Activated B cell treated with CpG ODN at 0.5 μM for 24 hours (primary cell): ENCODE results near the gene ATP8B2. TPM values are rescaled to one million over a fixed set of nuclear protein-coding genes. Genes with fewer than 3 reads are reported as not detected.
"Not testable (repeated sequence)": the region's sequence is repeated elsewhere in the genome, so short reads cannot be mapped to it uniquely, and the experiment has no call there.

Experiments used
- ATAC-seq: fragments of 200-7000 bp; cut with Tn5 transposase; one replicate; pipeline ENCODE4 v1.10.0; 2021; ENCODE audit warnings: low read depth, mild to moderate bottlenecking, moderate library complexity
- CTCF ChIA-PET: fragments of 350-600 bp; sonication (Branson Sonifier 250); formaldehyde crosslinking; loops from one replicate; lab custom pipeline; 2021; ENCODE audit warnings: antibody characterized with exemption; lab: Charles Lee
- POLR2A ChIA-PET: fragments of 350-600 bp; sonication (Branson Sonifier 250); formaldehyde crosslinking; loops from one replicate; lab custom pipeline; 2021; ENCODE audit warnings: antibody characterized with exemption; lab: Charles Lee
- DNase-seq: peaks from one replicate; pipeline ENCODE4 v3.0.0; 2022
- H3K27ac Mint-ChIP-seq: one replicate; pipeline ENCODE4 v1.8.0; 2020; ENCODE audit warnings: mixed read lengths
- H3K27me3 Mint-ChIP-seq: one replicate; pipeline ENCODE4 v1.8.0; 2021; ENCODE audit warnings: mixed read lengths
- H3K36me3 Mint-ChIP-seq: one replicate; pipeline ENCODE4 v1.8.0; 2021; ENCODE audit warnings: low read depth, mixed read lengths
- H3K4me1 Mint-ChIP-seq: one replicate; pipeline ENCODE4 v1.8.0; 2021; ENCODE audit warnings: mixed read lengths
- H3K4me3 Mint-ChIP-seq: one replicate; pipeline ENCODE4 v1.8.0; 2020; ENCODE audit warnings: mild to moderate bottlenecking, mixed read lengths
- H3K9me3 Mint-ChIP-seq: one replicate; pipeline ENCODE4 v1.8.0; 2020; ENCODE audit warnings: mixed read lengths
- intact Hi-C: fragments of 100-400 bp; cut with micrococcal nuclease; formaldehyde crosslinking; loops from one replicate; pipeline ENCODE4 v1.15.1; 2024
- total RNA-seq: library from RNA; stranded (reverse); gene quantifications from 2 replicates; pipeline ENCODE4 v1.2.3, GENCODE V29; 2022
- TF ChIP-seq, protein P1 (sequence below): fragments of 200-600 bp; IDR thresholded peaks from one replicate; pipeline ENCODE4 v1.8.0; 2022; ENCODE audit warnings: antibody characterized with exemption, mild to moderate bottlenecking

ATP8B2 gene
- total RNA-seq, 1 donor from 2014 or later, result 27.3 TPM

DNA sequence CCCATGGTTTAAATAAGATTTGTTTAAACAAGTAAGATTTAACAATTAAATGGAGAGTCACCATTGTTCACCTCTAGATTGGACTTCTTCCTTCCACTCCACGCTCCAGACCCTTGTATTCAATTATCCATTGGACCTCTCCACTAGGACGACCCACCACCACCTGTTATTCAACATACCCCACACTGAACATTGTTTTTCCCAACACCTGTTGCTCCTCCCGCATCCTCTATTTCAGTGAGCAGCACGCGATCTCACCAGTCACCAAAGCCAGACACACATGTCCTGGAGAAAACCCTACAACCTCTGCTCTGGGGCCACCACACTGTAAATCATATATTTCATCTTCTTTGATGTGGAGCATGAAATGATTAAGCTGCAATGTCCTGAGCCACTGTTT is 28.6 kb downstream of the ATP8B2 start:
- Mint-ChIP-seq H3K4me3 (peak overlapping the region; percentile 80), H3K27ac (no peak overlapping the region), H3K27me3 (peaks cover 21% of the 10 kb centered on the region), H3K4me1 (peaks cover 18% of the 10 kb centered on the region), H3K9me3 (no peaks in the 10 kb centered on the region), H3K36me3 (peaks cover 8% of the 10 kb centered on the region)
- intact Hi-C loops, result loop anchor here (1.0 to 10.0 kb wide), 4 partner anchors 29 to 121 kb away; partner anchors contain the start of gene ATP8B2
- no peak for DNase-seq
- ATAC-seq, result no peak
- ChIA-PET POLR2A (no interaction called here), CTCF (interaction anchor here (0.7 to 1.3 kb wide), 2 partner anchors 24 to 54 kb away, joined by 3 to 4 read pairs; no protein-coding TSS in a partner anchor)
- TF ChIP-seq, protein P1, sequence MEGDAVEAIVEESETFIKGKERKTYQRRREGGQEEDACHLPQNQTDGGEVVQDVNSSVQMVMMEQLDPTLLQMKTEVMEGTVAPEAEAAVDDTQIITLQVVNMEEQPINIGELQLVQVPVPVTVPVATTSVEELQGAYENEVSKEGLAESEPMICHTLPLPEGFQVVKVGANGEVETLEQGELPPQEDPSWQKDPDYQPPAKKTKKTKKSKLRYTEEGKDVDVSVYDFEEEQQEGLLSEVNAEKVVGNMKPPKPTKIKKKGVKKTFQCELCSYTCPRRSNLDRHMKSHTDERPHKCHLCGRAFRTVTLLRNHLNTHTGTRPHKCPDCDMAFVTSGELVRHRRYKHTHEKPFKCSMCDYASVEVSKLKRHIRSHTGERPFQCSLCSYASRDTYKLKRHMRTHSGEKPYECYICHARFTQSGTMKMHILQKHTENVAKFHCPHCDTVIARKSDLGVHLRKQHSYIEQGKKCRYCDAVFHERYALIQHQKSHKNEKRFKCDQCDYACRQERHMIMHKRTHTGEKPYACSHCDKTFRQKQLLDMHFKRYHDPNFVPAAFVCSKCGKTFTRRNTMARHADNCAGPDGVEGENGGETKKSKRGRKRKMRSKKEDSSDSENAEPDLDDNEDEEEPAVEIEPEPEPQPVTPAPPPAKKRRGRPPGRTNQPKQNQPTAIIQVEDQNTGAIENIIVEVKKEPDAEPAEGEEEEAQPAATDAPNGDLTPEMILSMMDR, result no peak

DNA sequence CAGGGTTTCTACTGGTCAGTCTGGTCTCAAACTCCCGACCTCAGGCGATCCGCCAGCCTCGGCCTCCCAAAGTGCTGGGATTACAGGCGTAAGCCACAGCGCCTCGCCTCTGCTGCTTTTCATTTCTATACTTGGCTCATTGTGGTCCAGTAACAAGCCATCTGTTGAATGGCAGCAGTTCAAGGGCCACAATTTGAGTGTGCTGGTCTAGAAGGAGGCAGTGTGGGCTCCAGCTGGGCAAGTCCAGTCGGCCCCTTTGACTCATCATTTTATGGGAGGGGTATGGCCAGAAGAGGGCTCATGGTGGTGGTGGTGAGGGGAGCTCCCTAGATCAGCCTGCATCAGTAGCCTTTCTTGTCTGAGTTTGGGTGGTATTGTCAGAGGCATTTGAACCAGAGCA is 33.2 kb downstream of the ATP8B2 start:
- Mint-ChIP-seq H3K27ac (no peak overlapping the region), H3K36me3 (no peaks in the 10 kb centered on the region), H3K4me3 (no peak overlapping the region), H3K27me3 (peaks cover 6% of the 10 kb centered on the region), H3K4me1 (peaks cover 3% of the 10 kb centered on the region), H3K9me3 (no peaks in the 10 kb centered on the region)
- ChIA-PET POLR2A (no interaction called here), CTCF (no interaction called here)
- DNase-seq (no peak), ATAC-seq (no peak)
- TF ChIP-seq, protein P1, result no peak
- intact Hi-C loops, result loop anchor here (10.0 kb wide), 1 partner anchor 116 kb away; no protein-coding TSS in a partner anchor

DNA sequence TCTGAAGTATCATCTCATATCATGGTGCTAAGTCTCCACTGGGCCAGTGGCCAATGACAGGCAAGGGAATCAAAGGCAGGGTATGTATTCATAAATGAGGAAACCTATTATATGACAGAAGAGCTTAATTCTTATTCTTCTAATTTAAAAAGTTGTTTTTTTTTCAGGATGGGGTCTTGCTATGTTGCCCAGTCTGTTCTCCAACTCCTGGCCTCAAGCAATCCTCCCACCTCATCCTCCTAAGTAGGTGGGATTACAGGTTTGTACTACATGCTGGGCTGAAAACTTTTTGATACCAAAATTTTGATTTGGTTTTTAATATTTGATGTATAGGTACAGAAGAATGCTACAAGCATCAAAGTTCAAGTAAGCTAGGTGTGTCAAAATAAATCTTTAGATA is 35.0 kb downstream of the ATP8B2 start:
- no peaks in the 10 kb centered on the region for H3K9me3 Mint-ChIP-seq
- ATAC-seq (no peak), DNase-seq (no peak)
- H3K36me3 Mint-ChIP-seq, result no peaks in the 10 kb centered on the region
- TF ChIP-seq, protein P1, result no peak
- H3K4me3 Mint-ChIP-seq, result no peak overlapping the region
- H3K27me3 Mint-ChIP-seq, result no peaks in the 10 kb centered on the region
- no peaks in the 10 kb centered on the region for H3K4me1 Mint-ChIP-seq
- intact Hi-C loops, result no loop called here
- no peak overlapping the region for H3K27ac Mint-ChIP-seq
- POLR2A ChIA-PET, result no interaction called here
- CTCF ChIA-PET, result no interaction called here

DNA sequence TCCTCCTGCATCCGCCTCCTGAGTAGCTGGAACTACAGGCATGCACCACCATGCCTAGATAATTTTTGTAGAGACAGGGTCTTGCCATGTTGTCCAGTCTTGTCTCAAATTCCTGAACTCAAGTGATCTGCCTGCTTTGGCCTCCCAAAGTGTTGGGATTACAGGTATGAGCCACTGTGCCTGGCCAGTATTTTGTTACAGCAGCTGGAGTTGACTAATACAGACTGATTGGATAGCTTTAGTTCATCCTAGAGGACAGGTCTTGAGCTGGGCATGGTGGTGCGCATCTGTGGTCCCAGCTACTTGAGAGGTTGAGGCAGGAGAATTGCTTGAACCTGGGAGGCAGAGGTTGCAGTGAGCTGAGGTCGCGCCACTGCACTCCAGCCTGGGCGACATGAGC is 35.6 kb downstream of the ATP8B2 start:
- H3K9me3 Mint-ChIP-seq, CTCF ChIA-PET: not testable (repeated sequence)

DNA sequence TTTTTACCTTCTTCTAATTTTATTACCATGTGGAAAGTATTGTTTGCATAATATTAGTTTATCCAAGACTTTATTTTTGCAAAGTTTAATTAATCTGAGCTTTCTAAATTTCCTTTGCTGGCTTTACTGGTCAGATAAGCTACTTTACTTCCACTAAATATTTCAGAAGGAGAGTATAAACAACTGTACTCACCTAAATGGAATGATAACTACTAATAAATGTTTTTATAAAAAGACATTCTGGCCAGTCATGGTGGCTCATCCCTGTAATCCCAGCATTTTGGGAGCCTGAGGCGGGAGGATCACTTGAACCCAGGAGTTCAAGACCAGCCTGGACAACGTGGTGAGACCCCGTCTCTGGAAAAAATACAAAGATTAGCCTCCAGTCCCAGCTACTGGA is 36.0 kb downstream of the ATP8B2 start:
- intact Hi-C loops, result no loop called here
- ChIA-PET CTCF (no interaction called here), POLR2A (no interaction called here)
- Mint-ChIP-seq H3K27me3 (peaks cover 3% of the 10 kb centered on the region), H3K9me3 (no peaks in the 10 kb centered on the region), H3K36me3 (no peaks in the 10 kb centered on the region), H3K27ac (no peak overlapping the region), H3K4me1 (no peaks in the 10 kb centered on the region), H3K4me3 (no peak overlapping the region)
- no peak for DNase-seq
- ATAC-seq, result no peak
- TF ChIP-seq, protein P1, result no peak

More for the DNA sequence above, 35.6 kb downstream of the ATP8B2 start:
- H3K4me3 Mint-ChIP-seq, H3K36me3 Mint-ChIP-seq, DNase-seq, POLR2A ChIA-PET, H3K27me3 Mint-ChIP-seq, ATAC-seq, H3K27ac Mint-ChIP-seq, intact Hi-C loops, H3K4me1 Mint-ChIP-seq: not testable (repeated sequence)

DNA sequence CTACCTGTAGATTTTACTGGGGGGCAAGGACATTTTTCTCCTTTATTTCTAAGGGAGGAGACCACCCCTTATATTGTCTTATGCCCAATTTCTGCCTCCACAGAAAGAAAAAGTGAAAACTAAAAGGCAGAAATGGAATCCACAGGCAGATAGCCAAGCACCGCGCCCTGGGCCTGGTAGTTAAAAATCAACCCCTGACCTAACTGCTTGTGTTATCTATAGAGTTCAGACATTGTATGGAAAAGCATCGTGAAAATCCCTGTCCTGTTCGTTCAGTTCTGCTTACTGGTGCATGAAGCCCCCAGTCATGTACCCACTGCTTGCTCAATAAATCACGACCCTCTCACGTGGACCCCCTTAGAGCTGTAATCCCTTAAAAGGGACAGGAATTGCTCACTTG is 46.1 kb downstream of the ATP8B2 start:
- TF ChIP-seq, protein P1, result no peak

DNA sequence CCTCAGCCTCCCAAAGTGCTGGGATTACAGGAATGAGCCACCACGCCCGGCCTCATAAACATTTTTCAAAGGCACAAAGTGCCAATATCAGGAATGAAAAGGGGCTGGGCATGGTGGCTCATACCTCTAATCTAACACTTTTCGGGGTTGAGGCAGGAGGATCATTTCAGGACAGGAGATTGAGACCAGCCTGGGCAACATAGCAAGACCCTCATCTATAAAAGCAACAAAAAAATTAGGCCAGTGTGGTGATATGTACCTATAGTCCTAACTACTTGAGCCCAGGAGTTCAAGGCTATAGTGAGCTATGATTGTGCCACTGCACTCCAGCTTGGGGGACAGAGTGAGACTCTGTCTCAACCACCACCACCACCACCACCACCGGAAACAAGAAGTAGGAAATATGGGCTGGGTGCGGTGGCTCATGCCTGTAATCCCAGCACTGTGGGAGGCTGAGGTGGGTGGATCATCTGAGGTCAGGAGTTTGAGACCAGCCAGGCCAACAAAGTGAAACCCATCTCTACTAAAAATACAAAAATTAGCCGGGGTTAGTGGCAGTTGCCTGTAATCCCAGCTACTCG is 48.5 kb downstream of the ATP8B2 start:
- H3K36me3 Mint-ChIP-seq, POLR2A ChIA-PET, H3K27ac Mint-ChIP-seq, H3K9me3 Mint-ChIP-seq, H3K27me3 Mint-ChIP-seq, CTCF ChIA-PET, H3K4me1 Mint-ChIP-seq, ATAC-seq, H3K4me3 Mint-ChIP-seq, DNase-seq, intact Hi-C loops: not testable (repeated sequence)

More for the DNA sequence above, 46.1 kb downstream of the ATP8B2 start:
- Mint-ChIP-seq H3K4me3 (no peak overlapping the region), H3K36me3 (no peaks in the 10 kb centered on the region), H3K4me1 (no peaks in the 10 kb centered on the region), H3K27ac (no peak overlapping the region), H3K9me3 (no peaks in the 10 kb centered on the region), H3K27me3 (no peaks in the 10 kb centered on the region)
- DNase-seq (no peak), ATAC-seq (no peak)
- POLR2A ChIA-PET, result no interaction called here
- CTCF ChIA-PET, result no interaction called here
- intact Hi-C loops, result no loop called here
